ENCODE results near the gene FAHD2A. TPM values are rescaled to one million over a fixed set of nuclear protein-coding genes. Genes with fewer than 3 reads are reported as not detected.

FAHD2A gene
- total and polyA plus RNA-seq, 5 donors, result 26.1 to 32.7 (median 31.3) TPM

DNA sequence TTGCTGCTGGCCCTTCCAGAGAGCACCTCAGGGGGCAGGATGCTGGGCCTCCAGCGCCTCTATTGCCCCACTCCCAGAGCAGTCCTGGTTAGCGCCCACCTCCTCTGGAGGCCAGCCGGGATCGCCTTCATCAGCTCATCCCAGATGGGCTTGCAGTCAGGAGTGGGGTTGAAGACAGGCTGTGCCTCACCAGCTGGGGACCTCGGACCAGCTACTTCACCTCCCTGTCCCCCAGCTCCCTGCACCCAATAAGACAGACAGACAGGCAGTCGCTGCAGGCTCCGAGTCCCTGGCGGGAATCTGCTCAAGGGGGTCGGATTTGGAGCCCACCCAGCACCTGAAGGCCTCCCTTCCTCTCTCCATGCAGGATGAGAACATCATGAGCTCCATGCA is 18.9 kb upstream of the FAHD2A start:
- ATAC-seq (no peak), DNase-seq (peak in 1 of 3 donors; percentile 61)
- 83% methylated on average over 9 of the region's 9 CpGs for WGBS
- intact Hi-C loops (cut with DNase I), result no loop called here
- Histone ChIP-seq H3K4me1 (ENCODE audit: control insufficient read depth, insufficient read depth, low read length) (peaks cover 3% of the 10 kb centered on the region), H3K4me3 (ENCODE audit: low read length) (no peak overlapping the region), H3K27ac (ENCODE audit: low read length) (no peak overlapping the region), H3K9me3 (ENCODE audit: control insufficient read depth, low read length) (no peaks in the 10 kb centered on the region), H3K27me3 (ENCODE audit: control insufficient read depth, insufficient read depth) (no peaks in the 10 kb centered on the region)

GRCh38 chr2:95384854-95385569 is 17.5 kb upstream of the FAHD2A start:
- Histone ChIP-seq H3K27ac (ENCODE audit: low read length) (no peak overlapping the region), H3K27me3 (ENCODE audit: control insufficient read depth, insufficient read depth) (no peaks in the 10 kb centered on the region), H3K4me3 (ENCODE audit: low read length) (no peak overlapping the region), H3K4me1 (ENCODE audit: control insufficient read depth, insufficient read depth, low read length) (peaks cover 3% of the 10 kb centered on the region), H3K9me3 (ENCODE audit: control insufficient read depth, low read length) (no peaks in the 10 kb centered on the region)
- ATAC-seq (peak; percentile 56 to 79), DNase-seq (peak; percentile 67 to 89 (median 68))
- intact Hi-C loops (cut with DNase I), result no loop called here
- 48% methylated on average over 12 of the region's 12 CpGs for WGBS

DNA sequence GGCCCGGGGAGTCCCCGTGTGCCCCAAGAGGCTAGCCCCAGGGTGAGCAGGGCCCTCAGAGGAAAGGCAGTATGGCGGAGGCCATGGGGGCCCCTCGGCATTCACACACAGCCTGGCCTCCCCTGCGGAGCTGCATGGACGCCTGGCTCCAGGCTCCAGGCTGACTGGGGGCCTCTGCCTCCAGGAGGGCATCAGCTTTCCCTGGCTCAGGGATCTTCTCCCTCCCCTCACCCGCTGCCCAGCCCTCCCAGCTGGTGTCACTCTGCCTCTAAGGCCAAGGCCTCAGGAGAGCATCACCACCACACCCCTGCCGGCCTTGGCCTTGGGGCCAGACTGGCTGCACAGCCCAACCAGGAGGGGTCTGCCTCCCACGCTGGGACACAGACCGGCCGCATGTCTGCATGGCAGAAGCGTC is 16.9 kb upstream of the FAHD2A start:
- DNase-seq, result peak in 1 of 3 donors; percentile 78
- Histone ChIP-seq H3K27me3 (ENCODE audit: control insufficient read depth, insufficient read depth) (no peaks in the 10 kb centered on the region), H3K9me3 (ENCODE audit: control insufficient read depth, low read length) (no peaks in the 10 kb centered on the region), H3K27ac (ENCODE audit: low read length) (no peak overlapping the region), H3K4me3 (ENCODE audit: low read length) (no peak overlapping the region), H3K4me1 (ENCODE audit: control insufficient read depth, insufficient read depth, low read length) (peaks cover 3% of the 10 kb centered on the region)
- intact Hi-C loops (cut with DNase I), result no loop called here
- WGBS, result 64% methylated on average over 12 of the region's 12 CpGs
- peak; percentile 1 to 3 for ATAC-seq

DNA sequence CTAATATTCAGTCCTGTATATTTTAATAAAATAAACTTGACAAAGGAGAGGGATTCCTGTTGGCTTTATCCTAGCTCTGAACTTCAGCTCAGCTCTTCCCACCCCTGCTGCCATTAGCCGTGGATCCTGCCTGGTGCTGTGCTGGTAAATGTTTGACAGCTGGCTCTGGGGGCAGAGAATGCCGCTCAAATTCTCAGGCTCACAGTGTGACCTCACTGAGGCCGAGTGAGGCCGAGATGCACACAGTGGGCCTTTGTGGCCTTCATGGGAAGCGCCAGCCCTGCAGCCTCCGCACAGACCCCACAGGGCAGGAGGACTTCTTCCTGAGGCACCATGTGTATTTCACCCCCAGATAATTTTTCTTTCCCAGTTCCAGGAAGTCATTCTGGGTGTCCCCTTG is 16.5 kb upstream of the FAHD2A start:
- Histone ChIP-seq H3K4me3 (ENCODE audit: low read length) (no peak overlapping the region), H3K4me1 (ENCODE audit: control insufficient read depth, insufficient read depth, low read length) (peaks cover 3% of the 10 kb centered on the region), H3K27ac (ENCODE audit: low read length) (no peak overlapping the region), H3K9me3 (ENCODE audit: control insufficient read depth, low read length) (no peaks in the 10 kb centered on the region), H3K27me3 (ENCODE audit: control insufficient read depth, insufficient read depth) (no peaks in the 10 kb centered on the region)
- intact Hi-C loops (cut with DNase I), result no loop called here
- no peak for DNase-seq
- WGBS, result 84% methylated on average over 6 of the region's 6 CpGs
- ATAC-seq, result no peak

DNA sequence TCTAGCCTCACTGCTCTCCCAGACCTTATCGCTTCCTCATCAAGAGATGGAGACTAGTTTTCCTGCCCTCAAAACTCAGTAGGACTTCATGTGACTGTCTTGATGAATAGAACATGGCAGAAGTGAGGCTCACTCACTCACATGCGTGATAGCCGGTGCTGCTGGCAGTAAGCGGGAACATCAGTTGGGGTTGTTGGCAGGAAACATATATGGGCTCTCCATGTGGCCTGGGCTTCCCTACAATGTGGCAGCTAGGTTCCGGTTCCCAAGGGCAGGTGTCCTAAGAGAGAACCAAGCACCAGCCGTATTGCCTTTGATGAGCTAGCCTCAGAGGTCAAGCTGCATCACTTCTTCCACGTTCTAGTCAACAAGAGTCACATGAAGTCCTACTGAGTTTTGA is 15.2 kb upstream of the FAHD2A start:
- 85% methylated on average over 7 of the region's 7 CpGs for whole genome bisulfite sequencing

GRCh38 chr2:95388091-95388692 is 14.3 kb upstream of the FAHD2A start:
- DNase-seq, result no peak
- ATAC-seq, result no peak
- no peaks in the 10 kb centered on the region for H3K27me3 ChIP-seq (ENCODE audit: control insufficient read depth, insufficient read depth)
- no peak overlapping the region for H3K27ac ChIP-seq (ENCODE audit: low read length)
- H3K4me3 ChIP-seq (ENCODE audit: low read length), result no peak overlapping the region
- WGBS, result 87% methylated on average over 14 of the region's 14 CpGs
- intact Hi-C loops (cut with DNase I), result no loop called here
- peaks cover 3% of the 10 kb centered on the region for H3K4me1 ChIP-seq (ENCODE audit: control insufficient read depth, insufficient read depth, low read length)
- no peaks in the 10 kb centered on the region for H3K9me3 ChIP-seq (ENCODE audit: control insufficient read depth, low read length)

More for the DNA sequence above, 15.2 kb upstream of the FAHD2A start:
- intact Hi-C loops (cut with DNase I), result no loop called here
- no peak for ATAC-seq
- DNase-seq, result no peak
- no peak overlapping the region for H3K4me3 ChIP-seq (ENCODE audit: low read length)
- H3K4me1 ChIP-seq (ENCODE audit: control insufficient read depth, insufficient read depth, low read length), result peaks cover 3% of the 10 kb centered on the region
- no peaks in the 10 kb centered on the region for H3K27me3 ChIP-seq (ENCODE audit: control insufficient read depth, insufficient read depth)
- no peak overlapping the region for H3K27ac ChIP-seq (ENCODE audit: low read length)
- no peaks in the 10 kb centered on the region for H3K9me3 ChIP-seq (ENCODE audit: control insufficient read depth, low read length)

- H3K4me3 ChIP-seq (ENCODE audit: low read length), result no peak overlapping the region
- 32% methylated on average over 15 of the region's 15 CpGs for WGBS
- peaks cover 3% of the 10 kb centered on the region for H3K4me1 ChIP-seq (ENCODE audit: control insufficient read depth, insufficient read depth, low read length)
- H3K27me3 ChIP-seq (ENCODE audit: control insufficient read depth, insufficient read depth), result no peaks in the 10 kb centered on the region
- no peak for DNase-seq
- intact Hi-C loops (cut with DNase I), result no loop called here
- H3K27ac ChIP-seq (ENCODE audit: low read length), result no peak overlapping the region
- no peak for ATAC-seq
- no peaks in the 10 kb centered on the region for H3K9me3 ChIP-seq (ENCODE audit: control insufficient read depth, low read length)
Measured at GRCh38 chr2:95388856-95389244, 13.7 kb upstream of the FAHD2A start.

- Histone ChIP-seq H3K4me1 (ENCODE audit: control insufficient read depth, insufficient read depth, low read length) (peaks cover 3% of the 10 kb centered on the region), H3K4me3 (ENCODE audit: low read length) (no peak overlapping the region), H3K27ac (ENCODE audit: low read length) (no peak overlapping the region), H3K27me3 (ENCODE audit: control insufficient read depth, insufficient read depth) (no peaks in the 10 kb centered on the region), H3K9me3 (ENCODE audit: control insufficient read depth, low read length) (no peaks in the 10 kb centered on the region)
- DNase-seq, result peak; percentile 73 to 85 (median 83)
- ATAC-seq, result peak; percentile 66 to 72
- intact Hi-C loops (cut with DNase I), result no loop called here
- 54% methylated on average over 46 of the region's 46 CpGs for WGBS
Measured at GRCh38 chr2:95389245-95390119, 13.0 kb upstream of the FAHD2A start.

GRCh38 chr2:95390272-95390880 is 12.1 kb upstream of the FAHD2A start:
- Histone ChIP-seq H3K4me3 (ENCODE audit: low read length) (no peak overlapping the region), H3K4me1 (ENCODE audit: control insufficient read depth, insufficient read depth, low read length) (no peaks in the 10 kb centered on the region), H3K9me3 (ENCODE audit: control insufficient read depth, low read length) (no peaks in the 10 kb centered on the region), H3K27ac (ENCODE audit: low read length) (no peak overlapping the region), H3K27me3 (ENCODE audit: control insufficient read depth, insufficient read depth) (no peaks in the 10 kb centered on the region)
- DNase-seq, result no peak
- 87% methylated on average over 4 of the region's 4 CpGs for WGBS
- ATAC-seq, result no peak
- intact Hi-C loops (cut with DNase I), result no loop called here

- WGBS, result 89% methylated on average over 11 of the region's 11 CpGs
- DNase-seq (no peak), ATAC-seq (no peak)
- Histone ChIP-seq H3K9me3 (ENCODE audit: control insufficient read depth, low read length) (no peaks in the 10 kb centered on the region), H3K4me1 (ENCODE audit: control insufficient read depth, insufficient read depth, low read length) (no peaks in the 10 kb centered on the region), H3K4me3 (ENCODE audit: low read length) (no peak overlapping the region), H3K27ac (ENCODE audit: low read length) (no peak overlapping the region), H3K27me3 (ENCODE audit: control insufficient read depth, insufficient read depth) (no peaks in the 10 kb centered on the region)
- intact Hi-C loops (cut with DNase I), result no loop called here
Measured at GRCh38 chr2:95390881-95391321, 11.6 kb upstream of the FAHD2A start.
